Left ventricle myocardium superior (tissue), 1 donor: ENCODE measurements around the gene LMAN2. TPM values are rescaled to one million over a fixed set of nuclear protein-coding genes. Genes with fewer than 3 reads are reported as not detected.
A peak's percentile ranks its signal among the peaks of the same experiment; 100 is the strongest.

Experiments used
- ATAC-seq: fragments of 200-7000 bp; cut with Tn5 transposase; one replicate; pipeline ENCODE4 v1.9.1; 2020; ENCODE audit warnings: mild to moderate bottlenecking, moderate library complexity
- DNase-seq: peaks from one replicate; pipeline ENCODE4 v3.0.0-alpha.2; 2020
- intact Hi-C: fragments of 100-400 bp; cut with micrococcal nuclease; formaldehyde crosslinking; loops from one replicate; pipeline ENCODE4 v1.11.0; 2022
- total RNA-seq: library from RNA; stranded (reverse); fragmentation: NEBNext Ultra II Directional; extraction: Animal tissue kit (Norgen Biotek cat#: 25700); gene quantifications from one replicate; pipeline ENCODE4 v1.2.1, GENCODE V29; 2021
- donor health status: DM: no; HTN: yes; CAD: no; lungs with severe emphysema.

LMAN2 gene
- total RNA-seq, 1 donor from 2014 or later: 61.2 TPM

DNA sequence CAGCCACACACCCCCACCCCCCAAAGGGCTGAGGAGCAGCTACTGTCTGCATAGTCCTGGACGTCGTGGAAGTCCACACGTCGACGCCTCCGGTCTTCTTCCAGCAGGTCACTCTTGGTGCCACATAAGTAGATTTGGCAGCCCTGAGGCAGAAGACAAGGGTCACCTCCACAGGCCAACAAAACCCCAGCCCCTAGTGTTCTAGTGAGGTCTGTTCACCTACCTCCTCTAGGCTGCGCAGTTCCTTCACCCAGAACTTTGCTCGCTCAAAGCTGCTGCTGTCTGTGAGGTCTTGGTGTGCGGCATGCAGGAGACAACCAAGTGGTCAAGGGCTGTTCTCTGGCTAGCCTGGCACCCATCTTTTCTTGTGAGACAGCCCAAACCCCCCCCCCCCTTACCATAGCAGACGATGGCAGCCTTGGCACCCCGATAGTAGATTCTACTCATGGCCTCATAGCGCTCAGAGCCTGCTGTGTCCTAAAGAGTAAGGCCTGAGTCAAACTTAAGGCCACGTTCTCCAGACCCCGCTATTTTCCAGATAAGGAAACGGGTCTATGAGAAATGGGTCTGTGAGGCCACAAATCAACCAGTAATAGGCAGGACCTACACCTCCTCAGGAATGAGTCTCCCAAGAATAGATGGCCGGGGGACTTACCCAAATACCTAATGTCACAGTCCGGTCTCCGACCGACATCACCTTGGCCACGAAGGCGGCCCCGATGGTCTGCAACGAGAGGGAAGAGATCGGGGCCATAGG is 48.9 kb downstream of the LMAN2 start:
- ATAC-seq (no peak), DNase-seq (no peak)
- intact Hi-C loops: no loop called here

- no peak for DNase-seq
- intact Hi-C loops: no loop called here
- no peak for ATAC-seq
Measured at GRCh38 chr5:177301503-177302165, 49.8 kb downstream of the LMAN2 start.

GRCh38 chr5:177300951-177301350 is 50.5 kb downstream of the LMAN2 start:
- DNase-seq: no peak
- no peak for ATAC-seq
- intact Hi-C loops: no loop called here

DNA sequence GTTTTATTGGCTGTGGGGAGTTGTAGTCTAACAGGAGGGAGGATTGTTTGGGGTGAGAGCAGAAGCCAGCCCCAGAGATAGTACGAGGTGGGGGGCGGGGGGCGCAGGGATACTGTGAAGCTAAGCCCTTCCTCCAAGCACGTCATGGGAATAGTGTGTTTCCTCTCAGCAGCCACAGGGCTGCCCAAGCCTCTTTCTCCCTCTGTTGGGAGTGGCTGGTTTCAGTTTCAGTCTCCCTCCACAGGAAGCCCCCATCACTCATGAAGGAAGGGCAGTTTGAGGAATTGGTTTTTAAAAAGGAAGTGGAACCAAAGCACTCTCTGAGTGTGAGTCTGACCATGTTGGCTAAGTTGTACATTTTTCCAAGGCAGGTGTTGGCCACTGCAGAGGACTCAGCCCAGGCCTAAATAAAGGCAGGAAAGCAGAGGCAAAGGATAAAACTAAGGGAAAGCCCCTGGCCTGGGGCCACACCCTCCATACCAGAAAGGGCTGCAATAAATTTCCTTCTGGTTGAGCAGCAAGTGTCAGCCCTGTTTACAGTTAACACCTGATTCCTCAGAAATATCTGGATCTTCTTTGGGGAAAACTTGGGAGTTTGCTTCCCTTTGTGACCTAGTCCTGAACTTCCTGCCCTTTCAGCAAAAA is 51.1 kb downstream of the LMAN2 start:
- ATAC-seq (peak; percentile 37), DNase-seq (peak; percentile 59)
- intact Hi-C loops: no loop called here

DNA sequence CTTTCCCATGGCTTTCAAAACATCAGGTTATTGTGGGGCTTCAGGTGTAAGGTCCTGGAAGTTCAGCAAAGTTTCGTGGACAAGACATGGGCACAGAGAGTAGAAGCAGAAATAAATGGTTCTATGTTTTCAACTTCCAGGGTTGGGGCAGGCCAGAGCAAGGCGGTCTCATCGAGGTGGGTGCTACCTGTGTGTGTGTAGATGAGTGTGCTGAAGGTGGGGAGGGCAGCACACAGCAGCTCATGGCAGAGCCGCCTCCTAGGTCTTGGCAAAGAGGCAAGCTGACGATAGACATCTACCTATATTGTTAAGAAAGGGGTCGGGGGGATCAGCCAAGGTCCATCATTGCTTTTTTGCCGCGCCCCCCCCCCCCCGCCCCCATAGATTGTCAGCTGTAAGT is 51.8 kb downstream of the LMAN2 start:
- intact Hi-C loops: no loop called here
- ATAC-seq: no peak

GRCh38 chr5:177297922-177298321 is 53.5 kb downstream of the LMAN2 start:
- ATAC-seq (no peak), DNase-seq (no peak)
- intact Hi-C loops: no loop called here

More for the DNA sequence above, 51.8 kb downstream of the LMAN2 start:
- no peak for DNase-seq

DNA sequence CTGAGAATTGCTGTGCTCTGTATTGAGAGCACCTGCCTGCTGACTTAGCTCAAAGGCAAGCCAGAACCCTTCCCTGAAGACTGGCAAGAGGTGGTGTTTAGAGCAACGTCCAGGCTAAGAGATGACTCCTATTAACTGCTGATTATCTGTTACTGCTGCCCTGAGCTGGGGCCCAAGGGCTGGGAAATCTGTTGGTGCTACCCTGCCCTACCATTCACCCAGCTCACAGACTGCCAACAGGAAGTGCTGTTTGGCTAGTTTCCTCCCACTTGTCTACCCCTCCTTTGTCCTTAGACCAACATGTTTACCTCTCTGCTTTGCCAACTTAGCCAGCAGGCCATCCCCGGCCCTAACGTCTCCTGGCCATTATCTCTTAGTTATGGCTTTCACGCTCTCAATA is 54.9 kb downstream of the LMAN2 start:
- ATAC-seq: peak; percentile 20
- intact Hi-C loops: no loop called here
- no peak for DNase-seq

- intact Hi-C loops: no loop called here
- ATAC-seq: no peak
- DNase-seq: no peak
Measured at GRCh38 chr5:177295924-177296323, 55.5 kb downstream of the LMAN2 start.

- ATAC-seq (peak; percentile 84), DNase-seq (peak; percentile 50)
- intact Hi-C loops: no loop called here
Measured at GRCh38 chr5:177294632-177295031, 56.8 kb downstream of the LMAN2 start.

GRCh38 chr5:177293819-177294581 is 57.5 kb downstream of the LMAN2 start:
- intact Hi-C loops: no loop called here
- no peak for DNase-seq
- no peak for ATAC-seq

GRCh38 chr5:177291735-177292134 is 59.7 kb downstream of the LMAN2 start:
- ATAC-seq: no peak
- no peak for DNase-seq
- intact Hi-C loops: no loop called here

GRCh38 chr5:177290816-177291596 is 60.5 kb downstream of the LMAN2 start:
- DNase-seq: no peak
- intact Hi-C loops: no loop called here
- no peak for ATAC-seq

- intact Hi-C loops: no loop called here
- DNase-seq (no peak), ATAC-seq (no peak)
Measured at GRCh38 chr5:177288191-177288590, 63.3 kb downstream of the LMAN2 start.

Other genes starting within 250 kb of the LMAN2 start
- 38.5 TPM for gene NSD1, start 217.9 kb downstream of the LMAN2 start, total RNA-seq
- 21.6 TPM for gene RAB24, start 47.9 kb downstream of the LMAN2 start, total RNA-seq
- 35.2 TPM for gene PRELID1, start 47.9 kb downstream of the LMAN2 start, total RNA-seq
- gene MXD3, start 39.8 kb downstream of the LMAN2 start, total RNA-seq: 1.7 TPM
- gene RGS14, start 6.3 kb upstream of the LMAN2 start, total RNA-seq: 2.0 TPM
- not detected for gene SLC34A1, start 32.8 kb upstream of the LMAN2 start, total RNA-seq
- not detected for gene PFN3, start 49.0 kb upstream of the LMAN2 start, total RNA-seq
- not detected for gene F12, start 57.9 kb upstream of the LMAN2 start, total RNA-seq
- 17.6 TPM for gene GRK6, start 75.0 kb upstream of the LMAN2 start, total RNA-seq
- gene PRR7, start 95.1 kb upstream of the LMAN2 start, total RNA-seq: 0.40 TPM
- 22.4 TPM for gene DBN1, start 122.0 kb upstream of the LMAN2 start, total RNA-seq
- gene PDLIM7, start 145.9 kb upstream of the LMAN2 start, total RNA-seq: 35.1 TPM
- gene DOK3, start 158.2 kb upstream of the LMAN2 start, total RNA-seq: 3.4 TPM
- 29.8 TPM for gene DDX41, start 165.3 kb upstream of the LMAN2 start, total RNA-seq
- 26.4 TPM for gene FAM193B, start 202.9 kb upstream of the LMAN2 start, total RNA-seq
- 63.9 TPM for gene TMED9, start 240.5 kb upstream of the LMAN2 start, total RNA-seq
- gene B4GALT7, start 248.5 kb upstream of the LMAN2 start, total RNA-seq: 15.4 TPM